Hepatocyte (in vitro differentiated cells): Measurements from ENCODE around the gene TROAP. TPM values are rescaled to one million over a fixed set of nuclear protein-coding genes. Genes with fewer than 3 reads are reported as not detected.

Experiments
- DNase-seq: peaks from one replicate; pipeline ENCODE4 v3.0.0-alpha.2; 2016; ENCODE audit warnings: low spot score
- H2AFZ ChIP-seq: fragments of 200-600 bp; sonication (generic); 2 replicates; pipeline ENCODE4 v1.6.0; 2016; ENCODE audit warnings: antibody characterized with exemption, mild to moderate bottlenecking
- H3K27ac ChIP-seq: fragments of 200-600 bp; sonication (generic); 2 replicates; pipeline ENCODE4 v1.5.1; 2016; ENCODE audit warnings: mild to moderate bottlenecking
- H3K27me3 ChIP-seq: fragments of 200-600 bp; sonication (generic); 2 replicates; pipeline ENCODE4 v1.6.1; 2016
- H3K36me3 ChIP-seq: fragments of 200-600 bp; sonication (generic); replicated peaks from 2 replicates; pipeline ENCODE4 v1.5.1; 2016; ENCODE audit warnings: low read depth; ENCODE audit not compliant: insufficient read depth
- H3K4me1 ChIP-seq: fragments of 200-600 bp; sonication (generic); 2 replicates; pipeline ENCODE4 v1.5.1; 2016; ENCODE audit warnings: mild to moderate bottlenecking, moderate library complexity; ENCODE audit not compliant: insufficient read depth
- H3K4me2 ChIP-seq: fragments of 200-600 bp; sonication (generic); 2 replicates; pipeline ENCODE4 v1.6.0; 2016
- H3K4me3 ChIP-seq: fragments of 200-600 bp; sonication (generic); 2 replicates; pipeline ENCODE4 v1.5.1; 2016; ENCODE audit warnings: mild to moderate bottlenecking
- H3K79me2 ChIP-seq: fragments of 200-600 bp; sonication (generic); 2 replicates; pipeline ENCODE4 v1.6.0; 2017; ENCODE audit warnings: mild to moderate bottlenecking
- H3K9me2 ChIP-seq: fragments of 200-600 bp; sonication (generic); replicated peaks from 2 replicates; pipeline ENCODE4 v1.6.0; 2017; ENCODE audit warnings: mild to moderate bottlenecking; ENCODE audit not compliant: insufficient read depth
- H3K9me3 ChIP-seq: fragments of 200-600 bp; sonication (generic); 2 replicates; pipeline ENCODE4 v1.5.1; 2016; ENCODE audit warnings: low read depth, mild to moderate bottlenecking
- H4K20me1 ChIP-seq: fragments of 200-600 bp; sonication (generic); 2 replicates; pipeline ENCODE4 v1.6.0; 2016; ENCODE audit warnings: mild to moderate bottlenecking; ENCODE audit not compliant: insufficient read depth, poor library complexity, severe bottlenecking
- EZH2 ChIP-seq: fragments of 200-600 bp; sonication (generic); IDR thresholded peaks from 2 replicates; pipeline ENCODE4 v1.6.1; 2016; ENCODE audit warnings: antibody characterized with exemption, mild to moderate bottlenecking, borderline replicate concordance
- EZH2phosphoT487 ChIP-seq: fragments of 200-600 bp; sonication (generic); IDR thresholded peaks from one replicate; pipeline ENCODE4 v1.6.1; 2018; ENCODE audit warnings: antibody characterized with exemption, mild to moderate bottlenecking, low read depth, moderate library complexity; ENCODE audit not compliant: unreplicated experiment, severe bottlenecking
- WGBS: methylation state at CpG from one replicate; pipeline ENCODE4 v1.1.6; 2016; ENCODE audit warnings: low lambda C conversion rate; ENCODE audit errors: missing lambda C conversion rate; 5-methylcytosine and 5-hydroxymethylcytosine counted together
- polyA plus RNA-seq: library from polyadenylated mRNA; unstranded; fragments of >200 nt; fragmentation: Nextera tagmentation; extraction: Ambion mirVana; gene quantifications from 2 replicates; pipeline ENCODE4 v1.2.1, GENCODE V29; 2016
- total RNA-seq: library from RNA; depleted of rRNA; stranded (reverse); fragments of >200 nt; gene quantifications from 2 replicates; pipeline ENCODE4 v1.2.3, GENCODE V29; 2014
- TF ChIP-seq, protein P1 (sequence below): fragments of 200-600 bp; sonication (generic); IDR thresholded peaks from 2 replicates; pipeline ENCODE4 v1.5.1; 2016; ENCODE audit warnings: antibody characterized with exemption, mild to moderate bottlenecking; ENCODE audit not compliant: poor library complexity

TROAP gene
- total and polyA plus RNA-seq, 2 experiments from 2014 or later = 3.4 to 8.0 TPM

DNA sequence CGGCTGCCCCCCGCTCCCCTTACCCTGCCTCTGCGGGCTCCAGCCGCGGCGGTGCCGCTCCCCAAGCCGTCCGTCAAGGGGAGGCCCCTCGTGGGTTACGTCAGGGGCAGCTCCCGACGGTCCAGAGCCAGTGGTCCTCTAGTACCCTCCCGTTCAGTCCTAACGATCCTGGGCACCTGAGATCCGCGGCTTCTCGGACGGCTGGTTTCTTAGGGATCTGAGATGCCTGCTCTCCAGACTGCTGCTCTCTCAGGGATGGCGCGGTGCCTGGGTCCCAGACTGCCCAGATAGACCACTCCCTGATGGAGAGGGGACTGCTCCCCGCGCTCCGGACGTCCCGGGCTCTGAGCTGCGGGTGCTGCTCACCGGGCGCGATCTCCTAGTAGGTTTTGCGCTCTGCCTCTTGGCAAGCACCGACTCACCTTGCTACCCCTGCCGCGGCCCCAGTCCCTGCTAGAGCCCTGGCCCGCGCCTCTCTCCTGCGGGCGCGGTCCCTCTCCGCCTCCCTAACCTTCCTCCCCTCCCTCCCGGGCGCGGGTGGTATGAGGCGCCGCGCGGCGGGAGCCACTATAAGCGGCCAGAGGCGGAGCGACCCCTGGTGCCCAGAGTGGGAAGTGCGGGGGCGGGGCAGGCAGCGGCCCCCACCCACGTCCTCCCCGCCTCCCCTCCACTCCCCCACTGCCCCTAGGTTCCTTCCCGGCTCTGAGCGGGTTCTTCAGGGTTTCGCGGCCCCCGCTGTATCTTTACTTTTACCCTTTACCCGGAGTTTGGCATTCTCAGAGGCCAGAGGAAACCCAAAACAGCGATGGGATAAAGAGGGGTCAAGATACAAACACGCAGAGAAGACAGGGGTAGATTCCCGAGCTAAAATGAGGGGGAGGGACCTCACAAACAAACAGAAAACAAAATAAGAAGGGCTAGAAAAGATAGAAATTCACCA lies 13.9 kb downstream of the TROAP start, which contains the start of gene C1QL4:
Gene C1QL4, minus strand, starts transcription at position 544 of the 940 bp plus-strand sequence. CDS start 711 bp downstream, outside the sequence.
- peaks cover 76% of the 10 kb centered on the region for H3K27me3 ChIP-seq
- H3K4me1 ChIP-seq = peaks cover 8% of the 10 kb centered on the region
- no peaks in the 10 kb centered on the region for H4K20me1 ChIP-seq
- no peaks in the 10 kb centered on the region for H3K9me2 ChIP-seq
- peak within 1 kb of the TSS; percentile 97 for H3K4me2 ChIP-seq
- peak; percentile 93 for DNase-seq
- peak within 1 kb of the TSS; percentile 77 for H2AFZ ChIP-seq
- peak within 1 kb of the TSS; percentile 24 for H3K4me3 ChIP-seq
- 5% methylated on average over 54 of the region's 65 CpGs for WGBS
- no peaks in the 10 kb centered on the region for H3K79me2 ChIP-seq
- no peak within 1 kb of the TSS for H3K27ac ChIP-seq
- TF ChIP-seq EZH2 (peak; percentile 99), EZH2phosphoT487 (no peak)
- TF ChIP-seq, protein P1, sequence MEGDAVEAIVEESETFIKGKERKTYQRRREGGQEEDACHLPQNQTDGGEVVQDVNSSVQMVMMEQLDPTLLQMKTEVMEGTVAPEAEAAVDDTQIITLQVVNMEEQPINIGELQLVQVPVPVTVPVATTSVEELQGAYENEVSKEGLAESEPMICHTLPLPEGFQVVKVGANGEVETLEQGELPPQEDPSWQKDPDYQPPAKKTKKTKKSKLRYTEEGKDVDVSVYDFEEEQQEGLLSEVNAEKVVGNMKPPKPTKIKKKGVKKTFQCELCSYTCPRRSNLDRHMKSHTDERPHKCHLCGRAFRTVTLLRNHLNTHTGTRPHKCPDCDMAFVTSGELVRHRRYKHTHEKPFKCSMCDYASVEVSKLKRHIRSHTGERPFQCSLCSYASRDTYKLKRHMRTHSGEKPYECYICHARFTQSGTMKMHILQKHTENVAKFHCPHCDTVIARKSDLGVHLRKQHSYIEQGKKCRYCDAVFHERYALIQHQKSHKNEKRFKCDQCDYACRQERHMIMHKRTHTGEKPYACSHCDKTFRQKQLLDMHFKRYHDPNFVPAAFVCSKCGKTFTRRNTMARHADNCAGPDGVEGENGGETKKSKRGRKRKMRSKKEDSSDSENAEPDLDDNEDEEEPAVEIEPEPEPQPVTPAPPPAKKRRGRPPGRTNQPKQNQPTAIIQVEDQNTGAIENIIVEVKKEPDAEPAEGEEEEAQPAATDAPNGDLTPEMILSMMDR = peak; percentile 95
- no peaks in the 10 kb centered on the region for H3K36me3 ChIP-seq
- no peaks in the 10 kb centered on the region for H3K9me3 ChIP-seq

DNA sequence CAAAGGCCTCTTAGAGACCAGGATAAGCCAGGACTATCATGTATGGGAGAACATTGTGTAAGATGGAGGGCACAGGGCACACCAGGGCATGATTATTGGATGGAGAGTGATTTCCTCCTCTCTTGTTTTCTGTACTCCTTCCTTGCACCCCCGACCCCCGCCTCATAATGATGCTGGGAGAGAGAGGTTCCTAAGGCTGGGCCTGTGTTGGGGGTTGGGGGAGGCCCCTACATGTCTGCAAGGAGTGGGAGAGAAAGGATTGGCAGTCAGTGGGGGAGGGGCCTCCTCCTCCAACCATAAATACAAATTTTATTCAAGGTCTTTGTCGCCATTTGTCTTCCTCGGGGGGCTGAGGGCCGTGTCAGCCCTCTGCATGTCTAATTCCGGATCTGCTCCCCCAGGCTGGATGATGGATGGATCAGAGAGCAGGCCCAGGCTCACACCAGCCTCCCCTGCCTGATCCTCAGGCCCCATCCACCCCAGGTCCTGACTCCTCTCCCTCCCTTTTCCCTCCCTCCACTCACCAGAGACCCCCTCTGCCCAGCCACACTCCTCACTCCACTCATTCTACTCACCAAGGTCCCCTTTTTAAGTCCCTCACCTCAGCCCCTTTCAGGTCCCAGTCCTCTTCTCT lies 15.9 kb downstream of the TROAP start:
- H3K79me2 ChIP-seq = no peaks in the 10 kb centered on the region
- no peaks in the 10 kb centered on the region for H3K9me2 ChIP-seq
- peaks cover 14% of the 10 kb centered on the region for H3K4me1 ChIP-seq
- H3K4me3 ChIP-seq = no peak overlapping the region
- no peaks in the 10 kb centered on the region for H4K20me1 ChIP-seq
- H2AFZ ChIP-seq = no peak overlapping the region
- H3K27me3 ChIP-seq = peaks cover 94% of the 10 kb centered on the region
- no peak overlapping the region for H3K27ac ChIP-seq
- no peaks in the 10 kb centered on the region for H3K9me3 ChIP-seq
- no peak overlapping the region for H3K4me2 ChIP-seq
- TF ChIP-seq EZH2 = no peak
- TF ChIP-seq EZH2phosphoT487 = no peak
- TF ChIP-seq, protein P1 = no peak
- H3K36me3 ChIP-seq = no peaks in the 10 kb centered on the region
- 61% methylated on average over 5 of the region's 6 CpGs for WGBS
- no peak for DNase-seq

DNA sequence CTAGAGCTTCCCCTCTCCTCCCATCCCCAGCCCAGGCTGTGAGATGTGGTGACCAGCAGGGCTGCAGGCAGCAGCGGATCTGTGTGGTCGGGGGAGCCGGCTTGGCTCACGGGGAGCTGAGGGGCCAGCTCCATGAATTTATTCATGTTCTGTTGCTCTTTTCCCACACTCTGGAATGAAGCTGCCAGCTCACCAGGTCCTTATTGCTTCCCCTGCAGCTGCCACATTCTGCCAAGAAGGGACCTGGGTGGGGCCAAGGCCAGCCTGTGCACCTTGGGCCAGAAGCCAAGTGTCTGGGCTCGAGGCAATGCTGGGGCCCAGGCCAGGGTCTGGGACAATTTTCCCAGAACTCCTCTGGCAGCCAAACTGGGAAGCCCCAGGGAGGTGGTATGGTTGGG lies 16.4 kb downstream of the TROAP start:
- Histone ChIP-seq H3K27ac (no peak overlapping the region), H4K20me1 (no peaks in the 10 kb centered on the region), H2AFZ (no peak overlapping the region), H3K4me2 (no peak overlapping the region), H3K27me3 (peaks cover 98% of the 10 kb centered on the region), H3K4me3 (no peak overlapping the region), H3K9me2 (no peaks in the 10 kb centered on the region), H3K9me3 (no peaks in the 10 kb centered on the region), H3K4me1 (peaks cover 14% of the 10 kb centered on the region), H3K79me2 (no peaks in the 10 kb centered on the region), H3K36me3 (no peaks in the 10 kb centered on the region)
- no peak for DNase-seq
- TF ChIP-seq, protein P1 = no peak
- TF ChIP-seq EZH2phosphoT487 (no peak), EZH2 (no peak)
- 51% methylated on average over 5 of the region's 5 CpGs for WGBS
